Renal pelvis (tissue), 4 donors: ENCODE data around the gene SP5. TPM values are rescaled to one million over a fixed set of nuclear protein-coding genes. Genes with fewer than 3 reads are reported as not detected.
"Not testable (repeated sequence)": the region's sequence is repeated elsewhere in the genome, so short reads cannot be mapped to it uniquely, and the experiment has no call there.

Experiments
- DNase-seq: peaks from one replicate; pipeline ENCODE4 v3.0.0-alpha.2; 2013
- polyA plus RNA-seq, 3 donors: library from polyadenylated mRNA; unstranded; fragments of 120-200 nt; gene quantifications; one replicate each; pipeline ENCODE4 v1.2.1, GENCODE V29; 2013; ENCODE audit not compliant: insufficient read length in 3 of 3

SP5 gene
- polyA plus RNA-seq, 3 donors, result 0.56 to 0.83 (median 0.80) TPM

- DNase-seq, result not testable (repeated sequence)
Observed at GRCh38 chr2:170734601-170735000, 19.5 kb downstream of the SP5 start.

- no peak for DNase-seq
Observed at GRCh38 chr2:170736628-170737027, 21.5 kb downstream of the SP5 start.

GRCh38 chr2:170737406-170737805 lies 22.3 kb downstream of the SP5 start:
- DNase-seq, result no peak

- no peak for DNase-seq
Observed at GRCh38 chr2:170737821-170738220, 22.7 kb downstream of the SP5 start.

GRCh38 chr2:170739048-170739447 lies 23.9 kb downstream of the SP5 start:
- DNase-seq, result no peak

GRCh38 chr2:170739507-170740046 lies 24.4 kb downstream of the SP5 start:
- DNase-seq, result no peak

GRCh38 chr2:170740660-170741059 lies 25.5 kb downstream of the SP5 start:
- no peak for DNase-seq

- DNase-seq, result no peak
Observed at GRCh38 chr2:170742000-170742399, 26.9 kb downstream of the SP5 start.

GRCh38 chr2:170742896-170743529 lies 27.9 kb downstream of the SP5 start:
- no peak for DNase-seq

- no peak for DNase-seq
Observed at GRCh38 chr2:170743530-170744239, 28.5 kb downstream of the SP5 start.

GRCh38 chr2:170744248-170745002 lies 29.3 kb downstream of the SP5 start:
- no peak for DNase-seq

GRCh38 chr2:170745305-170745704 lies 30.2 kb downstream of the SP5 start:
- DNase-seq, result no peak

- DNase-seq, result no peak
Observed at GRCh38 chr2:170747921-170748320, 32.8 kb downstream of the SP5 start.

- not testable (repeated sequence) for DNase-seq
Observed at GRCh38 chr2:170751555-170751954, 36.4 kb downstream of the SP5 start.

- DNase-seq, result no peak
Observed at GRCh38 chr2:170761572-170761971, 46.4 kb downstream of the SP5 start.

GRCh38 chr2:170762760-170763159 lies 47.6 kb downstream of the SP5 start:
- DNase-seq, result no peak

- no peak for DNase-seq
Observed at GRCh38 chr2:170763232-170763631, 48.1 kb downstream of the SP5 start.

GRCh38 chr2:170764880-170765261 lies 49.7 kb downstream of the SP5 start:
- no peak for DNase-seq

- no peak for DNase-seq
Observed at GRCh38 chr2:170766693-170767092, 51.6 kb downstream of the SP5 start.
